Measurements from ENCODE around the gene FGD2.

Gene FGD2

GRCh38 chr6:37014667-37015066, 9.2 kb downstream of the FGD2 start (continued):
- TF ChIP-seq, protein P1, sequence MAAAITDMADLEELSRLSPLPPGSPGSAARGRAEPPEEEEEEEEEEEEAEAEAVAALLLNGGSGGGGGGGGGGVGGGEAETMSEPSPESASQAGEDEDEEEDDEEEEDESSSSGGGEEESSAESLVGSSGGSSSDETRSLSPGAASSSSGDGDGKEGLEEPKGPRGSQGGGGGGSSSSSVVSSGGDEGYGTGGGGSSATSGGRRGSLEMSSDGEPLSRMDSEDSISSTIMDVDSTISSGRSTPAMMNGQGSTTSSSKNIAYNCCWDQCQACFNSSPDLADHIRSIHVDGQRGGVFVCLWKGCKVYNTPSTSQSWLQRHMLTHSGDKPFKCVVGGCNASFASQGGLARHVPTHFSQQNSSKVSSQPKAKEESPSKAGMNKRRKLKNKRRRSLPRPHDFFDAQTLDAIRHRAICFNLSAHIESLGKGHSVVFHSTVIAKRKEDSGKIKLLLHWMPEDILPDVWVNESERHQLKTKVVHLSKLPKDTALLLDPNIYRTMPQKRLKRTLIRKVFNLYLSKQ (tag by site-specific recombination; IDR thresholded peaks at IDR 0.05; ENCODE audit: borderline replicate concordance), result no peak
- TF ChIP-seq, protein P2, sequence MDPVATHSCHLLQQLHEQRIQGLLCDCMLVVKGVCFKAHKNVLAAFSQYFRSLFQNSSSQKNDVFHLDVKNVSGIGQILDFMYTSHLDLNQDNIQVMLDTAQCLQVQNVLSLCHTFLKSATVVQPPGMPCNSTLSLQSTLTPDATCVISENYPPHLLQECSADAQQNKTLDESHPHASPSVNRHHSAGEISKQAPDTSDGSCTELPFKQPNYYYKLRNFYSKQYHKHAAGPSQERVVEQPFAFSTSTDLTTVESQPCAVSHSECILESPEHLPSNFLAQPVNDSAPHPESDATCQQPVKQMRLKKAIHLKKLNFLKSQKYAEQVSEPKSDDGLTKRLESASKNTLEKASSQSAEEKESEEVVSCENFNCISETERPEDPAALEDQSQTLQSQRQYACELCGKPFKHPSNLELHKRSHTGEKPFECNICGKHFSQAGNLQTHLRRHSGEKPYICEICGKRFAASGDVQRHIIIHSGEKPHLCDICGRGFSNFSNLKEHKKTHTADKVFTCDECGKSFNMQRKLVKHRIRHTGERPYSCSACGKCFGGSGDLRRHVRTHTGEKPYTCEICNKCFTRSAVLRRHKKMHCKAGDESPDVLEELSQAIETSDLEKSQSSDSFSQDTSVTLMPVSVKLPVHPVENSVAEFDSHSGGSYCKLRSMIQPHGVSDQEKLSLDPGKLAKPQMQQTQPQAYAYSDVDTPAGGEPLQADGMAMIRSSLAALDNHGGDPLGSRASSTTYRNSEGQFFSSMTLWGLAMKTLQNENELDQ (tag by site-specific recombination; IDR thresholded peaks at IDR 0.05; ENCODE audit: low read depth), result no peak
- TF ChIP-seq, protein P3, sequence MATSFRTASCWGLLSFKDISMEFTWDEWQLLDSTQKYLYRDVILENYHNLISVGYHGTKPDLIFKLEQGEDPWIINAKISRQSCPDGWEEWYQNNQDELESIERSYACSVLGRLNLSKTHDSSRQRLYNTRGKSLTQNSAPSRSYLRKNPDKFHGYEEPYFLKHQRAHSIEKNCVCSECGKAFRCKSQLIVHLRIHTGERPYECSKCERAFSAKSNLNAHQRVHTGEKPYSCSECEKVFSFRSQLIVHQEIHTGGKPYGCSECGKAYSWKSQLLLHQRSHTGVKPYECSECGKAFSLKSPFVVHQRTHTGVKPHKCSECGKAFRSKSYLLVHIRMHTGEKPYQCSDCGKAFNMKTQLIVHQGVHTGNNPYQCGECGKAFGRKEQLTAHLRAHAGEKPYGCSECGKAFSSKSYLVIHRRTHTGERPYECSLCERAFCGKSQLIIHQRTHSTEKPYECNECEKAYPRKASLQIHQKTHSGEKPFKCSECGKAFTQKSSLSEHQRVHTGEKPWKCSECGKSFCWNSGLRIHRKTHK (tag by site-specific recombination; IDR thresholded peaks at IDR 0.05), result no peak
- TF ChIP-seq ZNF404 (tag by site-specific recombination; IDR thresholded peaks at IDR 0.05) (no peak), IKZF3 (tag by site-specific recombination; IDR thresholded peaks at IDR 0.05) (no peak)

GRCh38 chr6:37015532-37015931, 10.1 kb downstream of the FGD2 start:
- ChIA-PET CTCF (interaction anchor here (0.5 to 18.3 kb wide), 13 partner anchors 14 to 1098 kb away, joined by 3 to 845 read pairs (median 4); partner anchors contain the start of genes C6orf89 and PPIL1), POLR2A (interaction anchor here (1.5 kb wide), 1 partner anchor 8 kb away, joined by 3 read pairs; no protein-coding TSS in a partner anchor)
- peaks cover 3% of the 10 kb centered on the region; the same call in 1 of the 2 replicates for H3K4me1 ChIP-seq (ENCODE audit: control insufficient read depth, insufficient read depth, low read length)

DNA sequence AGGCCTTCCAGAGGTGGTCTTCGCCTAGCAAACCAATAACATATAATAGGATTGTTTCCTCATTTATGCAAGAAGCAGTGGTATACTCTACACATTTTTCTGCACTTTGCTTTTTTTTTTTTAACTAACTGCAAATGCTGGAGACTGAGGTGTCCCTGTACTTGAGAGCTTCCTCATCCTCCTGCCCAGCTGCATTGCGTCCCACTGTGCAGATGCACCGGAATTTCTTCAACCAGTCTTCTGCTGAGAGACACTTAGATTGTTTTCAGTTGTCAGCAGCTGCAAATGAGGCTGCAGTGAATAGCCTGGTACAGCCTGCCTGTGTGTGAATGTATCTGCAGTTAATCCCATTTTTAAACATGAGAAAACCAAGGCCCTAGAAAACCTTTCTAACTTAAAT, 11.5 kb downstream of the FGD2 start:
- no peaks in the 10 kb centered on the region for H3K36me3 ChIP-seq (ENCODE audit: control insufficient read depth in 2 of 2, insufficient read depth in 1 of 2, low read length in 2 of 2)
- TF ChIP-seq TRIM28 (IDR thresholded peaks at IDR 0.05; ENCODE audit: borderline replicate concordance, low read length), result no peak
- TF ChIP-seq, protein P4, sequence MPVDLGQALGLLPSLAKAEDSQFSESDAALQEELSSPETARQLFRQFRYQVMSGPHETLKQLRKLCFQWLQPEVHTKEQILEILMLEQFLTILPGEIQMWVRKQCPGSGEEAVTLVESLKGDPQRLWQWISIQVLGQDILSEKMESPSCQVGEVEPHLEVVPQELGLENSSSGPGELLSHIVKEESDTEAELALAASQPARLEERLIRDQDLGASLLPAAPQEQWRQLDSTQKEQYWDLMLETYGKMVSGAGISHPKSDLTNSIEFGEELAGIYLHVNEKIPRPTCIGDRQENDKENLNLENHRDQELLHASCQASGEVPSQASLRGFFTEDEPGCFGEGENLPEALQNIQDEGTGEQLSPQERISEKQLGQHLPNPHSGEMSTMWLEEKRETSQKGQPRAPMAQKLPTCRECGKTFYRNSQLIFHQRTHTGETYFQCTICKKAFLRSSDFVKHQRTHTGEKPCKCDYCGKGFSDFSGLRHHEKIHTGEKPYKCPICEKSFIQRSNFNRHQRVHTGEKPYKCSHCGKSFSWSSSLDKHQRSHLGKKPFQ (tag by site-specific recombination; IDR thresholded peaks at IDR 0.05), result no peak
- H3K4me3 ChIP-seq (ENCODE audit: low read depth, low read length), result no peak overlapping the region
- ChIA-PET POLR2A (interaction anchor here (1.0 to 2.2 kb wide), 4 partner anchors 10 to 251 kb away, joined by 3 to 14 read pairs (median 7); partner anchors contain the start of gene MTCH1), CTCF (interaction anchor here (1.3 to 20.3 kb wide), 33 partner anchors 10 to 402 kb away, joined by 3 to 845 read pairs (median 17); partner anchors contain the start of genes C6orf89, FGD2, MTCH1 and PIM1)
- no peaks in the 10 kb centered on the region for H3K9me3 ChIP-seq (ENCODE audit: control insufficient read depth, insufficient read depth, low read depth, low read length)
- peaks cover 3% of the 10 kb centered on the region; the same call in 1 of the 2 replicates for H3K4me1 ChIP-seq (ENCODE audit: control insufficient read depth, insufficient read depth, low read length)
- no peak overlapping the region for H3K27ac ChIP-seq (ENCODE audit: extremely low read depth, low read depth, low read length)

More at GRCh38 chr6:37015532-37015931, 10.1 kb downstream of the FGD2 start:
- TF ChIP-seq ZNF214 (tag by site-specific recombination; IDR thresholded peaks at IDR 0.05; ENCODE audit: borderline replicate concordance) (no peak), ZNF221 (tag by site-specific recombination; IDR thresholded peaks at IDR 0.05; ENCODE audit: borderline replicate concordance) (no peak)
- Histone ChIP-seq H3K27ac (ENCODE audit: extremely low read depth, low read depth, low read length) (no peak overlapping the region), H3K9me3 (ENCODE audit: control insufficient read depth, insufficient read depth, low read depth, low read length) (no peaks in the 10 kb centered on the region), H3K4me3 (ENCODE audit: low read depth, low read length) (no peak overlapping the region), H3K36me3 (ENCODE audit: control insufficient read depth in 2 of 2, insufficient read depth in 1 of 2, low read length in 2 of 2) (no peaks in the 10 kb centered on the region)

- Histone ChIP-seq H3K36me3 (ENCODE audit: control insufficient read depth in 2 of 2, insufficient read depth in 1 of 2, low read length in 2 of 2) (no peaks in the 10 kb centered on the region), H3K27ac (ENCODE audit: extremely low read depth, low read depth, low read length) (no peak overlapping the region), H3K4me1 (ENCODE audit: control insufficient read depth, insufficient read depth, low read length) (peaks cover 3% of the 10 kb centered on the region; the same call in 1 of the 2 replicates), H3K4me3 (ENCODE audit: low read depth, low read length) (no peak overlapping the region), H3K9me3 (ENCODE audit: control insufficient read depth, insufficient read depth, low read depth, low read length) (no peaks in the 10 kb centered on the region)
- ChIA-PET POLR2A (interaction anchor here (0.8 to 2.4 kb wide), 11 partner anchors 11 to 297 kb away, joined by 3 to 16 read pairs (median 6); partner anchors contain the start of genes C6orf89, MTCH1 and PPIL1), CTCF (interaction anchor here (0.5 to 20.3 kb wide), 101 partner anchors 8 to 1540 kb away, joined by 3 to 845 read pairs (median 6); partner anchors contain the start of genes C6orf89, CDKN1A, FGD2 and MTCH1)
- TF ChIP-seq ZBTB20 (tag by site-specific recombination; IDR thresholded peaks at IDR 0.05) (peak; percentile 25; the same call in 1 of the 2 replicates), BCL11A (tag by site-specific recombination; IDR thresholded peaks at IDR 0.05; ENCODE audit: low read depth) (no peak), ZNF221 (tag by site-specific recombination; IDR thresholded peaks at IDR 0.05; ENCODE audit: borderline replicate concordance) (no peak), IKZF3 (tag by site-specific recombination; IDR thresholded peaks at IDR 0.05) (no peak), ZNF629 (tag by site-specific recombination; IDR thresholded peaks at IDR 0.05) (no peak), ZNF664 (tag by site-specific recombination; IDR thresholded peaks at IDR 0.05) (no peak)
Measured at GRCh38 chr6:37017606-37018197, 12.2 kb downstream of the FGD2 start.

Measured in HEK293 (cell line).